ENCODE data around the gene PRH1. TPM values are rescaled to one million over a fixed set of nuclear protein-coding genes. Genes with fewer than 3 reads are reported as not detected.

Gene PRH1
- total and polyA plus RNA-seq, 2 of the 8 experiments (the other 6 are each of a cell fraction or from before 2014, with no cell fraction given), result 4.5 to 6.5 TPM

DNA sequence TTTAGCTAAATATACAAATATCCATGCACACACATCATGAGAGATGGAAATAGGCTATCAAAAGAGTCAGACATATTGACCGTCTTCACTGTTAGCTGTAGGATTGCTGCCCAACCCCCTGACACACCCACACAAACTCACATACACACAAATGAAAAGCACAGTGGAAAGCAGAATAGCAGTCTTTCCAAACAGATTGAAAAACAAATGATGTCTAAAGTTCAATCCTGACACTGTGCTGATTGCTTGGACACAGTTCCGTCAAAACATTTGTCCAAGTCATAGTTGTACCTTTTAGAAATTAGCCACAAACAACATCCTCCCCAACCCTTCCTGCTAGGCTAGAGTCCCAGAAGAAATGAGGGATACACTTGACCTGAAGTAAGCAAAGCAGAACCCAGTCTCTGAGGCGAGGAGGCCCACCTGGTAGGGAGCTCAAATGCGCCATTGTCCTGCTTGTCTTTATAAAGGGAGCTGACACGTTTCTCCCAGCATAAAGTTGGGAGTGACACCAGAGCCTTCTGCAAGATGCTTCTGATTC is 44.8 kb upstream of the PRH1 start, which contains the start of gene PRH2 (continued):
- TF ChIP-seq EGR1 (IDR thresholded peaks at IDR 0.05; ENCODE audit: borderline replicate concordance, low read depth, low read length) (no peak), SIN3A (conservative IDR thresholded peaks at IDR 0.05 in 1 of 2, IDR thresholded peaks at IDR 0.05 in 1 of 2; ENCODE audit: low read depth in 1 of 2, low read length in 2 of 2) (no peak), RXRA (IDR thresholded peaks at IDR 0.05; ENCODE audit: insufficient read depth, low read depth, low read length) (no peak)

All from H1 (cell line).